ENCODE results near the gene SUMF1.

Gene SUMF1

DNA sequence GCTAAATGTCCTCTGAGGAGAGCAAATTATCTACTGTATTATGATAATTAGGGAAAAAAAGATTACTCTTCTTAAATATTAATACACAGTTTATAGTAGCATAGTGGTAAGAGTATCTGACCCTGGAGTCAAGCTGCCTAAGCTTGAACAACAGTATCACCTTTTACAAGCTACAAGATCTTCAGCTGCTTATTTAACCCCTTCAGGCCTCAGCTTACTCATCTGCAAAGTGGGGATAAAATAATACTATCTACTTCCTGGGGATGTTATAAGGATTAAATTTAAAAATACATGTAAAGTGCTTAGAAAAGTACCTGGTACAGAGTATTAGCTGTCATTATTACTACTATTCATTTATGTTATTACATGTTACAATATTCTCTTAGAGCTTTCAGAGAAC, 42.0 kb downstream of the SUMF1 start:
- TF ChIP-seq EGR1 (IDR thresholded peaks at IDR 0.05): no peak
- no peak for TF ChIP-seq ZBTB7A (IDR thresholded peaks at IDR 0.05; ENCODE audit: low read depth)
- TF ChIP-seq CEBPB (IDR thresholded peaks at IDR 0.05): no peak
- TF ChIP-seq, protein P1, sequence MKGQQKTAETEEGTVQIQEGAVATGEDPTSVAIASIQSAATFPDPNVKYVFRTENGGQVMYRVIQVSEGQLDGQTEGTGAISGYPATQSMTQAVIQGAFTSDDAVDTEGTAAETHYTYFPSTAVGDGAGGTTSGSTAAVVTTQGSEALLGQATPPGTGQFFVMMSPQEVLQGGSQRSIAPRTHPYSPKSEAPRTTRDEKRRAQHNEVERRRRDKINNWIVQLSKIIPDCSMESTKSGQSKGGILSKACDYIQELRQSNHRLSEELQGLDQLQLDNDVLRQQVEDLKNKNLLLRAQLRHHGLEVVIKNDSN (IDR thresholded peaks at IDR 0.05): no peak

- TF ChIP-seq, protein P2, sequence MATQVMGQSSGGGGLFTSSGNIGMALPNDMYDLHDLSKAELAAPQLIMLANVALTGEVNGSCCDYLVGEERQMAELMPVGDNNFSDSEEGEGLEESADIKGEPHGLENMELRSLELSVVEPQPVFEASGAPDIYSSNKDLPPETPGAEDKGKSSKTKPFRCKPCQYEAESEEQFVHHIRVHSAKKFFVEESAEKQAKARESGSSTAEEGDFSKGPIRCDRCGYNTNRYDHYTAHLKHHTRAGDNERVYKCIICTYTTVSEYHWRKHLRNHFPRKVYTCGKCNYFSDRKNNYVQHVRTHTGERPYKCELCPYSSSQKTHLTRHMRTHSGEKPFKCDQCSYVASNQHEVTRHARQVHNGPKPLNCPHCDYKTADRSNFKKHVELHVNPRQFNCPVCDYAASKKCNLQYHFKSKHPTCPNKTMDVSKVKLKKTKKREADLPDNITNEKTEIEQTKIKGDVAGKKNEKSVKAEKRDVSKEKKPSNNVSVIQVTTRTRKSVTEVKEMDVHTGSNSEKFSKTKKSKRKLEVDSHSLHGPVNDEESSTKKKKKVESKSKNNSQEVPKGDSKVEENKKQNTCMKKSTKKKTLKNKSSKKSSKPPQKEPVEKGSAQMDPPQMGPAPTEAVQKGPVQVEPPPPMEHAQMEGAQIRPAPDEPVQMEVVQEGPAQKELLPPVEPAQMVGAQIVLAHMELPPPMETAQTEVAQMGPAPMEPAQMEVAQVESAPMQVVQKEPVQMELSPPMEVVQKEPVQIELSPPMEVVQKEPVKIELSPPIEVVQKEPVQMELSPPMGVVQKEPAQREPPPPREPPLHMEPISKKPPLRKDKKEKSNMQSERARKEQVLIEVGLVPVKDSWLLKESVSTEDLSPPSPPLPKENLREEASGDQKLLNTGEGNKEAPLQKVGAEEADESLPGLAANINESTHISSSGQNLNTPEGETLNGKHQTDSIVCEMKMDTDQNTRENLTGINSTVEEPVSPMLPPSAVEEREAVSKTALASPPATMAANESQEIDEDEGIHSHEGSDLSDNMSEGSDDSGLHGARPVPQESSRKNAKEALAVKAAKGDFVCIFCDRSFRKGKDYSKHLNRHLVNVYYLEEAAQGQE (IDR thresholded peaks at IDR 0.05; ENCODE audit: low read depth): no peak
- TF ChIP-seq FOXM1 (IDR thresholded peaks at IDR 0.05; ENCODE audit: borderline replicate concordance, low read depth) (no peak), TCF12 (IDR thresholded peaks at IDR 0.05; ENCODE audit: low read depth) (no peak), EP300 (IDR thresholded peaks at IDR 0.05; ENCODE audit: borderline replicate concordance) (no peak), MAX (IDR thresholded peaks at IDR 0.05) (no peak), NFIC (IDR thresholded peaks at IDR 0.05) (no peak), ZBTB7A (IDR thresholded peaks at IDR 0.05; ENCODE audit: low read depth) (no peak), YY1 (IDR thresholded peaks at IDR 0.05; ENCODE audit: low read depth) (no peak), RAD21 (IDR thresholded peaks at IDR 0.05; ENCODE audit: low read depth) (no peak), CREB1 (IDR thresholded peaks at IDR 0.05; ENCODE audit: low read depth) (no peak), EGR1 (IDR thresholded peaks at IDR 0.05) (no peak), TEAD4 (IDR thresholded peaks at IDR 0.05) (no peak), CEBPB (IDR thresholded peaks at IDR 0.05) (no peak), TAF1 (IDR thresholded peaks at IDR 0.05; ENCODE audit: low read depth) (no peak)
- TF ChIP-seq, protein P1 (IDR thresholded peaks at IDR 0.05): no peak
Measured at GRCh38 chr3:4421121-4421520, 45.9 kb downstream of the SUMF1 start.

DNA sequence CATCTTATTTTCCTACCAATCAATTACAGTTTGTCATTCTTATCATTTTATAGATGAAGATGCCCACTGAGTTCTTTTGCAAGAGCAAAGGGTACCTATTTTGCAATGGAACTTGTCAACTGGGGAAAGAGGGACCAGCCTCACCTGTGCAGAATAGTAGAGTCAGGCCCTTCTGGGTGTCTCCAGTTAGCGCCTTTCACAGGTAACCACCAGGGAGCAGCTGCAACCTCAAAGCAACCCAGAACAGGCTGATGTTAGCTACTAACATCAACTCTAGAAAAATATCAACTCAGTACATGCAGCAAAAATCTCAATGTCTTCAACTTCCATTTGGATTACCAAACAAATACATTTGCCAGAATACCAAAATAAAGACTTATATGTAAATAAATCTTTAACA, 47.1 kb downstream of the SUMF1 start:
- no peak for TF ChIP-seq CREB1 (IDR thresholded peaks at IDR 0.05; ENCODE audit: low read depth)
- no peak for TF ChIP-seq YY1 (IDR thresholded peaks at IDR 0.05; ENCODE audit: low read depth)
- TF ChIP-seq, protein P2 (IDR thresholded peaks at IDR 0.05; ENCODE audit: low read depth): no peak
- no peak for TF ChIP-seq EP300 (IDR thresholded peaks at IDR 0.05; ENCODE audit: borderline replicate concordance)
- no peak for TF ChIP-seq RAD21 (IDR thresholded peaks at IDR 0.05; ENCODE audit: low read depth)
- no peak for TF ChIP-seq ZBTB7A (IDR thresholded peaks at IDR 0.05; ENCODE audit: low read depth)
- no peak for TF ChIP-seq TEAD4 (IDR thresholded peaks at IDR 0.05)
- TF ChIP-seq CEBPB (IDR thresholded peaks at IDR 0.05): no peak
- TF ChIP-seq EGR1 (IDR thresholded peaks at IDR 0.05): no peak
- TF ChIP-seq, protein P1 (IDR thresholded peaks at IDR 0.05): no peak
- TF ChIP-seq FOXM1 (IDR thresholded peaks at IDR 0.05; ENCODE audit: borderline replicate concordance, low read depth): no peak
- no peak for TF ChIP-seq NFIC (IDR thresholded peaks at IDR 0.05)
- no peak for TF ChIP-seq TAF1 (IDR thresholded peaks at IDR 0.05; ENCODE audit: low read depth)
- TF ChIP-seq MAX (IDR thresholded peaks at IDR 0.05): no peak
- TF ChIP-seq TCF12 (IDR thresholded peaks at IDR 0.05; ENCODE audit: low read depth): no peak

DNA sequence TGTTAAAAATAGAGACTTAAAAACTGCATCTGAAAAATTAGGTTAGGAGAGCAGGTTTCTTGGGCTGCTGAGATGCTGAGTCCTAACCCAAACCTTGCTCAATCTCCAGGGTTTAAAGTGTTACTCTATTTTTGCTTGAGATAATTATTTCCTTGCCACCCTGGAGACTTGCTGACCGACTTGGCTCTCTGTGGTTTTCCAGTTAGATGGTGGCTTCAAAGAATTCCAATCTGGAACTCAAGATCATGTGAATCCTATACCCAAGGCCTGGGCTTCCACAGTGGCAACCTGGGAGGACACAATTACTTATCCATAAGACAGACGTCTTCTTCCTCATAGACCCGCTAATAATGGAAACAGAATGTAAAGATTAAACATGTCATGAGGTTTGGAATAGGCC, 47.7 kb downstream of the SUMF1 start:
- no peak for TF ChIP-seq NFIC (IDR thresholded peaks at IDR 0.05)
- no peak for TF ChIP-seq CEBPB (IDR thresholded peaks at IDR 0.05)
- TF ChIP-seq MAX (IDR thresholded peaks at IDR 0.05): no peak
- TF ChIP-seq, protein P2 (IDR thresholded peaks at IDR 0.05; ENCODE audit: low read depth): no peak
- no peak for TF ChIP-seq CREB1 (IDR thresholded peaks at IDR 0.05; ENCODE audit: low read depth)
- no peak for TF ChIP-seq EP300 (IDR thresholded peaks at IDR 0.05; ENCODE audit: borderline replicate concordance)
- no peak for TF ChIP-seq EGR1 (IDR thresholded peaks at IDR 0.05)
- no peak for TF ChIP-seq TEAD4 (IDR thresholded peaks at IDR 0.05)
- no peak for TF ChIP-seq RAD21 (IDR thresholded peaks at IDR 0.05; ENCODE audit: low read depth)

Data from Ishikawa (cell line).